SIG-M5 treated with dmso at 0.1 percent for 504 hours (cell line): Measurements from ENCODE around the gene MOB1B.

Experiments
- DNase-seq: peaks from one replicate; lab custom pipeline; 2025; ENCODE audit not compliant: unreplicated experiment; lab: John Stamatoyannopoulos, UW

Gene MOB1B

DNA sequence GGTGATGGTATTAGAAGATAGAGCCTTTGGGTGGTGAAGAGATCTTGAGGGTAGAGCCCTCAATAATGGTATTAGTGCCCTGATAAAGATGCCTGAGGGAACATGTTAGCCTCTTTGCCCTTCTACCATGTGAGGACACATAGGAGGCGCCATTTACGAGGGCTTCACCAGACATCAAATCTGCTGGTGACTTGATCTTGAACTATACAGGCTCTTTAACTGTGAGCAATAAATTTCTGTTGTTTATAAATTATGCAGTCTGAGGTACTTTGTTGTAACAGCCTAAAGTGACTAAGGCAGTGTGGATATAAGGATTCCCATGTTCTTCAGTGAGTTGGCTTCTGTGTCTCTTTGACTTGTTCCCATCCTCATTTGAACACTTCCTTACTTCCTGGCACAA is 11.8 kb downstream of the MOB1B start:
- DNase-seq = no peak

- DNase-seq = no peak
Observed at GRCh38 chr4:70914631-70915030, 12.5 kb downstream of the MOB1B start.

- DNase-seq = no peak
Observed at GRCh38 chr4:70915036-70915815, 13.1 kb downstream of the MOB1B start.

DNA sequence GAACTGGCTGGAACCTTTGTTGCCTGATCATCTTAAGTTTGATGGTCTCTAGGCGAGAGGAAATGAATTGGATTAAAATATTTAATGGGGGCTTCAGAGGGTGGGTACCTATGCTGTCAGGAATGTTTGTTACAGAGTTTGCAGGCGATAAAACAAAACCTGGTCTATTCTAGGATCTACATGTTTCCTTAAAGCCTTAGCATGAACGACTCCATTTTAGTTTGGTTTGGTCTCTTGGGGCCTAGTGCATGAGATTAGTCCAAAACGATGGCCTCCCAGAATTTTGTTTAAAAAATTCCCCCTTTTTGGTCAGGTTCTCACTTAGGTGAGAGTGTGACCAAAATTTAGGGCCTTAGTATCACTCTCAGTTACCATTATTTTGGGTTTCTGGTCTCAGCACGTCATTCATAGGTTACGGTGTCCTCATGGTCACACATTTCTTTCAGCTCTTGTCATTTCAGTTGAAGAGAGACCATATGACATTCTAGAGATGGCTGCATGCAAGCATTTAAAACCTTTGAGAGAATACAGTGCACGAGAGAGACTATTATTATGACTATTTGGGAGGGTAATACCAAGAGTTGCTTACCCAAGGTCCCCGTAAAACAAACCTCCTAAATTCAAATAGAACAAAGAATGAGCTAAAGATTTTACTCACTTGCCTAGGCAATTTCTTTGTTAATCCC is 13.8 kb downstream of the MOB1B start:
- no peak for DNase-seq

GRCh38 chr4:70920592-70920991 is 18.4 kb downstream of the MOB1B start:
- DNase-seq = no peak

GRCh38 chr4:70925418-70925817 is 23.2 kb downstream of the MOB1B start:
- no peak for DNase-seq

GRCh38 chr4:70925899-70926635 is 23.9 kb downstream of the MOB1B start:
- no peak for DNase-seq

GRCh38 chr4:70927502-70928137 is 25.5 kb downstream of the MOB1B start:
- DNase-seq = no peak

GRCh38 chr4:70930530-70931256 is 28.5 kb downstream of the MOB1B start:
- DNase-seq = no peak

- no peak for DNase-seq
Observed at GRCh38 chr4:70931347-70931746, 29.2 kb downstream of the MOB1B start.

- DNase-seq = no peak
Observed at GRCh38 chr4:70932984-70933383, 30.8 kb downstream of the MOB1B start.

- DNase-seq = no peak
Observed at GRCh38 chr4:70935038-70935695, 33.0 kb downstream of the MOB1B start.

GRCh38 chr4:70936200-70936787 is 34.1 kb downstream of the MOB1B start:
- no peak for DNase-seq

DNA sequence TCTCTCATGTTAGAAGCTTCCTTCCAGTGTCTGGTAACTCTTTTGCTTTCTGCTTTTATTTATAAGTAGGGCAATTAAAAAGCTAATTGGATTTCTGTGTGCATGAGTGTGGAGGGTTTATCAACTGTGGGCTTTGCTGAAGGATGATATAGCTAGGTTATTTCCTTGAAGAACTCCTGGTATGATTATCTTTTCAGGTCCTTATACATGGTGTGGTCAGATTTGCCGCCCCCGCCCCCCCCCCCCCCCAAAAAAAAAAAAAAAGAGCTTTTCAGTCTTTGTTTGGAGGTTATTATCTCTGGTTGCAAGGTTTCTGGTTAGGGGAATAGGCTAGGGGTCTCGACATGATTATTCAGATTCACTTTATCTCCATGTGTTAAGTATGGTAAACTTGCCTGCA is 35.9 kb downstream of the MOB1B start:
- DNase-seq = no peak

DNA sequence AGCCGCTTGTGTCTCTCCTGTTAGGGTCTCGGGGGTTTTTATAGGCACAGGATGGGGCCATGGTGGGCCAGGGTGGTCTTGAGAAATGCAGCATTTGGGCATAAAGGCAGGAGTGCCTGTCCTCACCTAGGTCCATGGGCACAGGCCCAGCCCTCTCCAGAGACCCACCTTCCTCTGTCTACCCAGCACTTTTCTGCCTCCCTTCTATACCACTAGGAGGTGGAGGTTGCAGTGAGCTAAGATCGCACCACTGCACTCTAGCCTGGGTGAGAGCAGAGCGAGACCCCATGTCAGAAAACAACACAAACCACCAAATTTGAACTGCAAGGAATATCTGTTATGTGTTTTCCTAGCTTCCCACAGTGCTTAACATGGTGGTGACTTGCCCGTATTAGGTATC is 38.0 kb downstream of the MOB1B start:
- no peak for DNase-seq

DNA sequence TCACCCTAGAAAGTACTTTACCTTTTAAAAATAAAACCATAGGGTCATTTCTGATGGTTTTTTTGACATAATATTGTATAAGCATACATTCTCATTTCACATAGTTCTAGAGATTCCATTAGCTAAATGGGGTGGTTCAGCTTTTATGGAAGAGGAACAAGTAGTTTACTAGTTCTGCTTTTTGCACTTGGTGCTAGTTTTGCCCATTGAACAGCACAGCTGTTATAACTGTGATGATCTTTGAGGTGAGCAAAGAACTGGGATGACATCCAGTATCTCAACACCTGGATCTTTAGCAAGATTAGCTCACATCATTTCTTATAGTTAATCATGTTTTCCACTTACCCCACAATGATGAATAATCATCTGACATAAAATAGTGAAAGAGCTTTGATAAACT is 40.9 kb downstream of the MOB1B start:
- peak; percentile 57 for DNase-seq

- DNase-seq = peak; percentile 92
Observed at GRCh38 chr4:70945046-70945445, 42.9 kb downstream of the MOB1B start.

DNA sequence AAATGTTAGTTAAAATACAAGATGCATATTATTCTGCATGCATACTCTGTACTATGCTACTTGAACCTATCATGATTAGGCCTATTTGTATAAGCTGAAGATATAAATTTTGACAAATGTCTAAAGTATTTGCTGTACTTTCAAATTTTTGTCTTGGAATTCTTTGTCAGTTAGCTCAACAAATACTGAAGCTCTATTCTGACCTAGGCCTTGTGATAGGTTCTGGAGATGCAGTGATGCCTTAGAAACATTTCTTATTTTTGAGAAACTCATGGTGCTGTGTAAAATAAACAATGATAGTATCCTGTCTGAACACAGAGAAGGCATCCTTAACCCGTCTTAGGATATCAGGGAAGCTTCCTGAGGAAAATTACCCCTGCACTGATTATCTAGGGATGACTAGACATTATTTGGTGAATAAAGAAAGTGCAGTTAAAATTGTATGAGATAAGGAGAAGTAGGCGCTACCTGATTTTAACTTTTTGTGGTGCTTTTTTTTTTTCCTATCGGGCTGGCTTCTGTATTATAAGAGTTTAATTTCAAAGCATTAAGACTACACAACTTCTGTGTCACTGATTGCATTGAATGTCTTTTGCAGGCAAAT is 43.4 kb downstream of the MOB1B start:
- DNase-seq = no peak

DNA sequence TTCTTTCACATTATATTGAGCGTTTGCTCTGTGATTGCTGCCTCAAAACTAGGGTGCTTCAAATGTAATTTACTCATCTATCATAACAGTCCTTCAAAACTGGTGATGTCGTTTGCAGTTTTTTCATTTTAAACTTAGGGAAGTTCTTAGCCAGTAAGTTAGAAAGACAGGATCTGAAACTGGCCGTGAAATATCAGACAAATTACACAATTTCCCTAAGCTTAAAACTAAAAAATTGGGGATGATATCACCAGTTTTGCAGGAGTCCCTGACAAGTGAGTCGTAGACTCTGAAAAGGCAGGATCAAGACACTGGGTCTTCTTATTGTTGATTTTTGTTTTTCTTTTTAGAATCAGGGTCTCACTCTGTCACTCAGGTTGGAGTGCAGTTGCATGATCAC is 44.8 kb downstream of the MOB1B start:
- DNase-seq = peak; percentile 60
